GM12892 (cell line): Measurements from ENCODE around the gene SKOR1.

Experiments used
- POLR2A ChIP-seq: IDR thresholded peaks from 2 replicates; pipeline ENCODE4 v1.6.1; 2011; ENCODE audit warnings: low read depth, low read length, control low read depth
- POLR2AphosphoS5 ChIP-seq: IDR thresholded peaks from 2 replicates; pipeline ENCODE4 v1.6.1; 2011; ENCODE audit warnings: low read depth, low read length, control low read depth

DNA sequence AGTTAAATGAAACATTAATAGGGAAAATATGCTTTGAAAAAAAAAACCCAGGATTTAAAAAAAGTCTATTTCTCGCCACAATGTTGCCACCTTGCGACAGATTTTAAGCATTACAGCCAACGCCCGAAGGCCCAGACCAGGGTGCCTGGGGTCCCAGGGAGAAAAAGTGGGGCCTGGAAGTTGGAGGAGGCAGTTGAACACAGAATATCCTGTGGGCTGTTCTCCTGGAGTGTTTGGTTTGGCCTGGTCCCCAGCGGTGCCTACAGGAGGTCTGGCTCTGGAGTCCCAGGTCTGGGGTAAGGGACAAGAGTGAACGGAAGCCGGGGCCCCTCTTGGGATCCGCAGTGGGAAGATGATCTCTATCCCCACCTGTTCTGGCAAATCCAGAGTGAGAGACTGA is 11.2 kb downstream of the SKOR1 start:
- TF ChIP-seq POLR2A (no peak), POLR2AphosphoS5 (no peak)
